Measurements from ENCODE around the gene ZNF540.

The ZNF540 gene

GRCh38 chr19:37564624-37565369, 29.9 kb upstream of the ZNF540 start:
- no peak overlapping the region for H2BK120ac ChIP-seq (ENCODE audit: low read depth, low read length)
- no peak overlapping the region for H3K14ac ChIP-seq (ENCODE audit: low read length in 2 of 2)
- H2BK15ac ChIP-seq (ENCODE audit: low read depth, poor library complexity, severe bottlenecking), result no peak overlapping the region
- no peak overlapping the region for H3K9ac ChIP-seq (ENCODE audit: low read length)
- no peaks in the 10 kb centered on the region for H3K4me1 ChIP-seq (ENCODE audit: control insufficient read depth, insufficient read depth, low read depth, low read length)
- H3K27me3 ChIP-seq (ENCODE audit: control insufficient read depth in 1 of 2, insufficient read depth in 1 of 2, low read length in 2 of 2), result no peaks in the 10 kb centered on the region
- H2BK12ac ChIP-seq (ENCODE audit: low read length in 2 of 2), result no peak overlapping the region
- no peak overlapping the region for H2BK5ac ChIP-seq (ENCODE audit: low read depth, low read length, poor library complexity, severe bottlenecking)
- no peak overlapping the region for H3K4ac ChIP-seq (ENCODE audit: low read depth in 1 of 2, low read length in 2 of 2)
- H3K27ac ChIP-seq (ENCODE audit: low read length, poor library complexity, severe bottlenecking), result no peak overlapping the region
- H3K79me1 ChIP-seq (replicated peaks; ENCODE audit: low read length, poor library complexity, severe bottlenecking), result peaks cover 3% of the 10 kb centered on the region
- peaks cover 3 to 25% of the 10 kb centered on the region in 2 experiments for H3K36me3 ChIP-seq (ENCODE audit: control insufficient read depth in 1 of 2, insufficient read depth in 2 of 2, low read depth in 1 of 2, low read length in 2 of 2)
- no peak overlapping the region for H2AFZ ChIP-seq (ENCODE audit: low read depth, low read length)
- peak overlapping the region in 1 of 2 experiments; percentile 31 for H3K4me3 ChIP-seq (ENCODE audit: insufficient read depth in 1 of 2, low read depth in 1 of 2, low read length in 2 of 2)
- H4K8ac ChIP-seq (ENCODE audit: low read length), result no peak overlapping the region
- H3K9me3 ChIP-seq (ENCODE audit: control insufficient read depth, low read length), result peaks cover 6% of the 10 kb centered on the region
- H3K18ac ChIP-seq (ENCODE audit: low read depth in 1 of 2, low read length in 2 of 2), result no peak overlapping the region
- H4K91ac ChIP-seq (ENCODE audit: low read length), result no peak overlapping the region
- no peak overlapping the region for H3K4me2 ChIP-seq (ENCODE audit: low read length, poor library complexity, severe bottlenecking)
- peak; percentile 4 for DNase-seq
- H3K23ac ChIP-seq (ENCODE audit: low read length in 2 of 2), result no peak overlapping the region
- no peak overlapping the region for H2AK5ac ChIP-seq (ENCODE audit: low read length, severe bottlenecking)
- WGBS, result 68% methylated on average over 5 of the region's 7 CpGs

DNA sequence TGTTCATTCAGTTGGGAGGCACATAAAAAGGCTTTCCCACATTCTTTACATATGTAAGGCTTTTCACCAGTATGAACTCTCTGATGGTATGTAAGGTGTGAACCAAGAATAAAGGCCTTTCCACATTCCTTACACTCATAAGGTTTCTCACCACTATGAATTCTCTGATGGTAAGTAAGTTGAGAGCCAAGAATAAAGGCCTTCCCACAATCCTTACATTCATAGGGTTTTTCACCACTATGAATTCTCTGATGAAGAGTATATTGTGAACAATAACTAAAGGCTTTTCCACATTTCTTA, 29.4 kb upstream of the ZNF540 start:
- peaks cover 4% of the 10 kb centered on the region for H3K9me3 ChIP-seq (ENCODE audit: control insufficient read depth, low read length)
- DNase-seq, result no peak
- peak overlapping the region in 1 of 2 experiments; percentile 31 for H3K4me3 ChIP-seq (ENCODE audit: insufficient read depth in 1 of 2, low read depth in 1 of 2, low read length in 2 of 2)

GRCh38 chr19:37572203-37572602, 22.5 kb upstream of the ZNF540 start:
- H2BK15ac ChIP-seq (ENCODE audit: low read depth, poor library complexity, severe bottlenecking), result no peak overlapping the region
- DNase-seq, result no peak

More for the DNA sequence above, 29.4 kb upstream of the ZNF540 start:
- H2AFZ ChIP-seq (ENCODE audit: low read depth, low read length), result no peak overlapping the region
- no peak overlapping the region for H3K14ac ChIP-seq (ENCODE audit: low read length in 2 of 2)
- H4K8ac ChIP-seq (ENCODE audit: low read length), result no peak overlapping the region
- no peak overlapping the region for H2AK5ac ChIP-seq (ENCODE audit: low read length, severe bottlenecking)
- no peak overlapping the region for H3K27ac ChIP-seq (ENCODE audit: low read length, poor library complexity, severe bottlenecking)
- H3K4ac ChIP-seq (ENCODE audit: low read depth in 1 of 2, low read length in 2 of 2), result no peak overlapping the region
- H2BK120ac ChIP-seq (ENCODE audit: low read depth, low read length), result no peak overlapping the region
- no peak overlapping the region for H3K18ac ChIP-seq (ENCODE audit: low read depth in 1 of 2, low read length in 2 of 2)
- no peaks in the 10 kb centered on the region for H3K4me1 ChIP-seq (ENCODE audit: control insufficient read depth, insufficient read depth, low read depth, low read length)
- no peak overlapping the region for H2BK12ac ChIP-seq (ENCODE audit: low read length in 2 of 2)
- no peak overlapping the region for H3K9ac ChIP-seq (ENCODE audit: low read length)
- H3K36me3 ChIP-seq (ENCODE audit: control insufficient read depth in 1 of 2, insufficient read depth in 2 of 2, low read depth in 1 of 2, low read length in 2 of 2), result peaks cover 3 to 25% of the 10 kb centered on the region in 2 experiments
- H3K79me1 ChIP-seq (replicated peaks; ENCODE audit: low read length, poor library complexity, severe bottlenecking), result peaks cover 5% of the 10 kb centered on the region
- no peak overlapping the region for H3K23ac ChIP-seq (ENCODE audit: low read length in 2 of 2)
- H4K91ac ChIP-seq (ENCODE audit: low read length), result no peak overlapping the region
- H2BK5ac ChIP-seq (ENCODE audit: low read depth, low read length, poor library complexity, severe bottlenecking), result no peak overlapping the region
- no peak overlapping the region for H3K4me2 ChIP-seq (ENCODE audit: low read length, poor library complexity, severe bottlenecking)
- H3K27me3 ChIP-seq (ENCODE audit: control insufficient read depth in 1 of 2, insufficient read depth in 1 of 2, low read length in 2 of 2), result no peaks in the 10 kb centered on the region
- H2BK15ac ChIP-seq (ENCODE audit: low read depth, poor library complexity, severe bottlenecking), result no peak overlapping the region

DNA sequence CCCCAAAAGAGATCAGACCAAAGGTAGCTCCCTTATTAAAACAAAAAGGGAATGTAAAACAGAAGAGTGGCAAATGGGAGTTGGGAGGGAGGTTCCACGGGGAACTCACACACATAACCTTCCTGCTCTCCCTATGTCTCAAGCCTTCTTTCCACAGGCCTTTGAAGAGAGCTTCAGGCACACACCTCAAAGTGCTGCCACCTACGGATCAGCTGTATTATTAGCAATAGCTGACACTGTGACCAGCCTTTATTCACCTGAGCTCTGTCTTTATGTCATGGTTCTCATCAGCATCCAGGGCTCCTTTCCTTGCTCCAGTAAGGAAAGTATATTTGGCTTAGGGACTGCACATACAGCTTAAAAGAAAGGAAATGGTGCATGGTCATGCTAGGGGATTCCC, 11.3 kb upstream of the ZNF540 start:
- no peak overlapping the region for H4K8ac ChIP-seq (ENCODE audit: low read length)
- H3K79me1 ChIP-seq (replicated peaks; ENCODE audit: low read length, poor library complexity, severe bottlenecking), result peaks cover 22% of the 10 kb centered on the region
- H3K27ac ChIP-seq (ENCODE audit: low read length, poor library complexity, severe bottlenecking), result no peak overlapping the region
- WGBS, result 53% methylated on average over 2 of the region's 2 CpGs
- no peak overlapping the region for H2AK5ac ChIP-seq (ENCODE audit: low read length, severe bottlenecking)
- no peak overlapping the region for H2BK120ac ChIP-seq (ENCODE audit: low read depth, low read length)
- H3K9ac ChIP-seq (ENCODE audit: low read length), result no peak overlapping the region
- no peak overlapping the region for H3K4me2 ChIP-seq (ENCODE audit: low read length, poor library complexity, severe bottlenecking)
- peaks cover 23 to 54% of the 10 kb centered on the region in 2 experiments for H3K36me3 ChIP-seq (ENCODE audit: control insufficient read depth in 1 of 2, insufficient read depth in 2 of 2, low read depth in 1 of 2, low read length in 2 of 2)
- no peak overlapping the region for H3K4ac ChIP-seq (ENCODE audit: low read depth in 1 of 2, low read length in 2 of 2)
- H3K27me3 ChIP-seq (ENCODE audit: control insufficient read depth in 1 of 2, insufficient read depth in 1 of 2, low read length in 2 of 2), result no peaks in the 10 kb centered on the region
- no peak overlapping the region for H4K91ac ChIP-seq (ENCODE audit: low read length)
- no peak overlapping the region for H2BK15ac ChIP-seq (ENCODE audit: low read depth, poor library complexity, severe bottlenecking)
- H3K14ac ChIP-seq (ENCODE audit: low read length in 2 of 2), result no peak overlapping the region
- H3K4me1 ChIP-seq (ENCODE audit: control insufficient read depth, insufficient read depth, low read depth, low read length), result no peaks in the 10 kb centered on the region
- H2BK5ac ChIP-seq (ENCODE audit: low read depth, low read length, poor library complexity, severe bottlenecking), result no peak overlapping the region
- no peak overlapping the region for H3K23ac ChIP-seq (ENCODE audit: low read length in 2 of 2)
- peak overlapping the region in 1 of 2 experiments; percentile 25 for H3K4me3 ChIP-seq (ENCODE audit: insufficient read depth in 1 of 2, low read depth in 1 of 2, low read length in 2 of 2)
- H3K9me3 ChIP-seq (ENCODE audit: control insufficient read depth, low read length), result peaks cover 90% of the 10 kb centered on the region
- H3K18ac ChIP-seq (ENCODE audit: low read depth in 1 of 2, low read length in 2 of 2), result no peak overlapping the region
- DNase-seq, result no peak
- no peak overlapping the region for H2BK12ac ChIP-seq (ENCODE audit: low read length in 2 of 2)
- no peak overlapping the region for H2AFZ ChIP-seq (ENCODE audit: low read depth, low read length)

More at GRCh38 chr19:37572203-37572602, 22.5 kb upstream of the ZNF540 start:
- Histone ChIP-seq H2AK5ac (ENCODE audit: low read length, severe bottlenecking) (no peak overlapping the region), H3K23ac (ENCODE audit: low read length in 2 of 2) (no peak overlapping the region), H2BK5ac (ENCODE audit: low read depth, low read length, poor library complexity, severe bottlenecking) (no peak overlapping the region), H3K36me3 (ENCODE audit: control insufficient read depth in 1 of 2, insufficient read depth in 2 of 2, low read depth in 1 of 2, low read length in 2 of 2) (peaks cover 6 to 9% of the 10 kb centered on the region in 2 experiments), H3K9me3 (ENCODE audit: control insufficient read depth, low read length) (peaks cover 6% of the 10 kb centered on the region), H3K4me2 (ENCODE audit: low read length, poor library complexity, severe bottlenecking) (no peak overlapping the region), H3K4me3 (ENCODE audit: insufficient read depth in 1 of 2, low read depth in 1 of 2, low read length in 2 of 2) (no peak overlapping the region), H3K79me1 (replicated peaks; ENCODE audit: low read length, poor library complexity, severe bottlenecking) (peaks cover 7% of the 10 kb centered on the region), H4K91ac (ENCODE audit: low read length) (no peak overlapping the region), H2BK120ac (ENCODE audit: low read depth, low read length) (no peak overlapping the region), H4K8ac (ENCODE audit: low read length) (no peak overlapping the region), H2AFZ (ENCODE audit: low read depth, low read length) (no peak overlapping the region), H3K18ac (ENCODE audit: low read depth in 1 of 2, low read length in 2 of 2) (no peak overlapping the region), H3K9ac (ENCODE audit: low read length) (no peak overlapping the region), H2BK12ac (ENCODE audit: low read length in 2 of 2) (no peak overlapping the region), H3K4me1 (ENCODE audit: control insufficient read depth, insufficient read depth, low read depth, low read length) (no peaks in the 10 kb centered on the region), H3K27ac (ENCODE audit: low read length, poor library complexity, severe bottlenecking) (no peak overlapping the region), H3K4ac (ENCODE audit: low read depth in 1 of 2, low read length in 2 of 2) (no peak overlapping the region), H3K27me3 (ENCODE audit: control insufficient read depth in 1 of 2, insufficient read depth in 1 of 2, low read length in 2 of 2) (no peaks in the 10 kb centered on the region), H3K14ac (ENCODE audit: low read length in 2 of 2) (no peak overlapping the region)

Data from mesenchymal stem cell (in vitro differentiated cells and primary cell).